HG02938 (cell line): ENCODE data around the gene NANOGP8.
"Not testable (repeated sequence)": the region's sequence is repeated elsewhere in the genome, so short reads cannot be mapped to it uniquely, and the experiment has no call there.

ENCODE experiments used
- ATAC-seq: cut with Tn5 transposase; IDR thresholded peaks from one replicate; pipeline ENCODE4 v1.9.1; 2021; ENCODE audit warnings: mild to moderate bottlenecking, moderate library complexity; ENCODE audit not compliant: unreplicated experiment

NANOGP8 gene

GRCh38 chr15:35085176-35085919, at the start of gene NANOGP8:
NANOGP8 (minus strand) TSS chr15:35085295; CDS start chr15:35085110, 185 bp downstream.
- not testable (repeated sequence) for ATAC-seq

- no peak for ATAC-seq
Observed at GRCh38 chr15:35134299-35134698, 49.2 kb upstream of the NANOGP8 start.

GRCh38 chr15:35130245-35130644, 45.1 kb upstream of the NANOGP8 start:
- ATAC-seq = no peak

- no peak for ATAC-seq
Observed at GRCh38 chr15:35129361-35129760, 44.3 kb upstream of the NANOGP8 start.

- ATAC-seq = no peak
Observed at GRCh38 chr15:35127717-35128116, 42.6 kb upstream of the NANOGP8 start.

GRCh38 chr15:35126236-35126635, 41.1 kb upstream of the NANOGP8 start:
- ATAC-seq = no peak

GRCh38 chr15:35123743-35124142, 38.6 kb upstream of the NANOGP8 start:
- no peak for ATAC-seq

- ATAC-seq = no peak
Observed at GRCh38 chr15:35121611-35122359, 36.7 kb upstream of the NANOGP8 start.

- no peak for ATAC-seq
Observed at GRCh38 chr15:35120173-35120572, 35.1 kb upstream of the NANOGP8 start.

- ATAC-seq = no peak
Observed at GRCh38 chr15:35118960-35119359, 33.9 kb upstream of the NANOGP8 start.

GRCh38 chr15:35117543-35118265, 32.6 kb upstream of the NANOGP8 start:
- ATAC-seq = no peak

GRCh38 chr15:35115155-35115725, 30.1 kb upstream of the NANOGP8 start:
- no peak for ATAC-seq

GRCh38 chr15:35112346-35112745, 27.3 kb upstream of the NANOGP8 start:
- no peak for ATAC-seq

- ATAC-seq = no peak
Observed at GRCh38 chr15:35111861-35112260, 26.8 kb upstream of the NANOGP8 start.

GRCh38 chr15:35108453-35108852, 23.4 kb upstream of the NANOGP8 start:
- ATAC-seq = no peak

GRCh38 chr15:35107561-35107960, 22.5 kb upstream of the NANOGP8 start:
- ATAC-seq = no peak

- no peak for ATAC-seq
Observed at GRCh38 chr15:35107122-35107521, 22.0 kb upstream of the NANOGP8 start.

- ATAC-seq = no peak
Observed at GRCh38 chr15:35104526-35105147, 19.5 kb upstream of the NANOGP8 start.

- no peak for ATAC-seq
Observed at GRCh38 chr15:35102186-35102585, 17.1 kb upstream of the NANOGP8 start.

GRCh38 chr15:35101335-35101734, 16.2 kb upstream of the NANOGP8 start:
- no peak for ATAC-seq

GRCh38 chr15:35098737-35099136, 13.6 kb upstream of the NANOGP8 start:
- ATAC-seq = no peak
